ENCODE measurements around the gene MALRD1.

The MALRD1 gene

GRCh38 chr10:19688344-19688743, 639.7 kb downstream of the MALRD1 start:
- H3K4me3 Mint-ChIP-seq: no peak overlapping the region
- H3K36me3 Mint-ChIP-seq (ENCODE audit: low read depth): no peaks in the 10 kb centered on the region
- TF ChIP-seq, protein P1, sequence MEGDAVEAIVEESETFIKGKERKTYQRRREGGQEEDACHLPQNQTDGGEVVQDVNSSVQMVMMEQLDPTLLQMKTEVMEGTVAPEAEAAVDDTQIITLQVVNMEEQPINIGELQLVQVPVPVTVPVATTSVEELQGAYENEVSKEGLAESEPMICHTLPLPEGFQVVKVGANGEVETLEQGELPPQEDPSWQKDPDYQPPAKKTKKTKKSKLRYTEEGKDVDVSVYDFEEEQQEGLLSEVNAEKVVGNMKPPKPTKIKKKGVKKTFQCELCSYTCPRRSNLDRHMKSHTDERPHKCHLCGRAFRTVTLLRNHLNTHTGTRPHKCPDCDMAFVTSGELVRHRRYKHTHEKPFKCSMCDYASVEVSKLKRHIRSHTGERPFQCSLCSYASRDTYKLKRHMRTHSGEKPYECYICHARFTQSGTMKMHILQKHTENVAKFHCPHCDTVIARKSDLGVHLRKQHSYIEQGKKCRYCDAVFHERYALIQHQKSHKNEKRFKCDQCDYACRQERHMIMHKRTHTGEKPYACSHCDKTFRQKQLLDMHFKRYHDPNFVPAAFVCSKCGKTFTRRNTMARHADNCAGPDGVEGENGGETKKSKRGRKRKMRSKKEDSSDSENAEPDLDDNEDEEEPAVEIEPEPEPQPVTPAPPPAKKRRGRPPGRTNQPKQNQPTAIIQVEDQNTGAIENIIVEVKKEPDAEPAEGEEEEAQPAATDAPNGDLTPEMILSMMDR (IDR thresholded peaks at IDR 0.05): no peak
- no peaks in the 10 kb centered on the region for H3K27me3 Mint-ChIP-seq (ENCODE audit: low read depth, poor library complexity)
- H3K4me1 Mint-ChIP-seq: no peaks in the 10 kb centered on the region
- H3K9me3 Mint-ChIP-seq: peaks cover 4% of the 10 kb centered on the region
- H3K27ac Mint-ChIP-seq: no peak overlapping the region
- no peak for DNase-seq

- H3K27ac Mint-ChIP-seq: no peak overlapping the region
- peaks cover 5% of the 10 kb centered on the region for H3K9me3 Mint-ChIP-seq
- DNase-seq: no peak
- no peaks in the 10 kb centered on the region for H3K36me3 Mint-ChIP-seq (ENCODE audit: low read depth)
- H3K4me1 Mint-ChIP-seq: no peaks in the 10 kb centered on the region
- no peak overlapping the region for H3K4me3 Mint-ChIP-seq
- H3K27me3 Mint-ChIP-seq (ENCODE audit: low read depth, poor library complexity): no peaks in the 10 kb centered on the region
- TF ChIP-seq, protein P1 (IDR thresholded peaks at IDR 0.05): no peak
Measured at GRCh38 chr10:19689231-19689630, 640.6 kb downstream of the MALRD1 start.

GRCh38 chr10:19699299-19699698, 650.7 kb downstream of the MALRD1 start:
- no peak for DNase-seq
- Mint-ChIP-seq H3K27ac (no peak overlapping the region), H3K4me1 (no peaks in the 10 kb centered on the region), H3K27me3 (ENCODE audit: low read depth, poor library complexity) (peaks cover 7% of the 10 kb centered on the region), H3K36me3 (ENCODE audit: low read depth) (no peaks in the 10 kb centered on the region), H3K9me3 (peaks cover 2% of the 10 kb centered on the region), H3K4me3 (no peak overlapping the region)
- TF ChIP-seq, protein P1 (IDR thresholded peaks at IDR 0.05): no peak

DNA sequence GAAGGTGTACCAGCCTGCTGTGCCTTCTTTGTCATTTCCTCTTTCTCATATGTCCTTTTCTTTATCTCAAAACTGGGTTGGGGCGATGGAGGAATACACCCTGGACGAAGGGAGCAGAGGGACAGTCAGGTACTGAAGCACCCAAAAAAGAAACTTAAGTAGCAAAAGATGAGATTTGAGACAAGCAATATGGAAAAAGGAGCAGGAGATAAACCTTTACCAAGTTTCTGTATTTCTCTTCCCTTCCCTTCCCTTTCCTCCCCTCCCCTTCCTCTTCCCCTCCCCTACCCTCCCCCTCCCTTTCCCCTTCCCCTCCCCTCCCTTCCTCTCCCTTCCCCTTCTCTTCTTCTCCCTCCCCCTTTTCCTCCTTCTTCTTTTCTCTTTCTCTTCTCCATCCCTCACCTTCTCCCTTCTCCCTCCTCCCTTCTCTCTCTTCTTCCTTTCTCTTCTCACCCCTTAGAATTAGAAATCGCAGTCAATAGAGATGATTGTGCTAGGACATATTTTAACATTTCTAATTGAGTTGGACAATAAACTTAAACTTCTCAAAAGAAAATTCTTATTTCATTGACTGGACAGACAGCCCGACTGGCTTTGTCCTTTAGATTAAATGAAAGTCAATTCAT, 652.9 kb downstream of the MALRD1 start:
- Mint-ChIP-seq H3K9me3 (no peaks in the 10 kb centered on the region), H3K4me1 (no peaks in the 10 kb centered on the region), H3K36me3 (ENCODE audit: low read depth) (no peaks in the 10 kb centered on the region), H3K27ac (no peak overlapping the region), H3K27me3 (ENCODE audit: low read depth, poor library complexity) (peaks cover 7% of the 10 kb centered on the region), H3K4me3 (no peak overlapping the region)
- TF ChIP-seq, protein P1 (IDR thresholded peaks at IDR 0.05): no peak
- DNase-seq: no peak

GRCh38 chr10:19702215-19702614, 653.6 kb downstream of the MALRD1 start:
- Mint-ChIP-seq H3K36me3 (ENCODE audit: low read depth) (no peaks in the 10 kb centered on the region), H3K4me1 (no peaks in the 10 kb centered on the region)
- no peak for DNase-seq

GRCh38 chr10:19704544-19704943, 655.9 kb downstream of the MALRD1 start:
- Mint-ChIP-seq H3K36me3 (ENCODE audit: low read depth) (no peaks in the 10 kb centered on the region), H3K27me3 (ENCODE audit: low read depth, poor library complexity) (peaks cover 7% of the 10 kb centered on the region), H3K4me3 (no peak overlapping the region), H3K9me3 (no peaks in the 10 kb centered on the region), H3K4me1 (no peaks in the 10 kb centered on the region), H3K27ac (no peak overlapping the region)
- DNase-seq: no peak
- TF ChIP-seq, protein P1 (IDR thresholded peaks at IDR 0.05): no peak

More at GRCh38 chr10:19702215-19702614, 653.6 kb downstream of the MALRD1 start:
- Mint-ChIP-seq H3K27me3 (ENCODE audit: low read depth, poor library complexity) (peaks cover 7% of the 10 kb centered on the region), H3K4me3 (no peak overlapping the region), H3K27ac (no peak overlapping the region), H3K9me3 (no peaks in the 10 kb centered on the region)
- TF ChIP-seq, protein P1 (IDR thresholded peaks at IDR 0.05): no peak

Measured in nephron progenitor cell (in vitro differentiated cells).